OCI-LY3 (cell line): ENCODE measurements around the gene DPF3.

Experiments used
- H2AFZ ChIP-seq: fragments of 200-600, 300-600 bp; shearing (Covaris generic); 2 replicates; pipeline ENCODE4 v1.6.0; 2014; ENCODE audit warnings: antibody characterized with exemption, low read depth, low read length
- H3K27ac ChIP-seq: fragments of 200-600, 300-600 bp; sonication (generic); 2 replicates; pipeline ENCODE4 v1.5.1; 2014; ENCODE audit warnings: mild to moderate bottlenecking, low read length, moderate library complexity, mixed read lengths
- H3K27me3 ChIP-seq: fragments of 200-600, 300-600 bp; sonication (generic); 2 replicates; pipeline ENCODE4 v1.6.1; 2014; ENCODE audit warnings: low read depth, low read length, mixed read lengths
- H3K36me3 ChIP-seq: fragments of 200-600, 300-600 bp; sonication (generic); replicated peaks from 2 replicates; pipeline ENCODE3; 2014; ENCODE audit warnings: low read depth, low read length, mixed read lengths
- H3K4me1 ChIP-seq: fragments of 300-600, 200-600 bp; sonication (generic); 2 replicates; pipeline ENCODE4 v1.6.1; 2014; ENCODE audit warnings: low read length, mixed read lengths
- H3K4me2 ChIP-seq: fragments of 200-600, 300-600 bp; sonication (generic); 2 replicates; pipeline ENCODE4 v1.6.1; 2014; ENCODE audit warnings: low read length, mixed read lengths
- H3K4me3 ChIP-seq: fragments of 300-600, 200-600 bp; sonication (generic); 2 replicates; pipeline ENCODE4 v1.5.1; 2014; ENCODE audit warnings: antibody characterized with exemption, mild to moderate bottlenecking, low read length, moderate library complexity
- H3K79me2 ChIP-seq: fragments of 300-600, 200-600 bp; shearing (Covaris generic); 2 replicates; pipeline ENCODE4 v1.6.1; 2014; ENCODE audit warnings: mild to moderate bottlenecking, low read length, mixed read lengths
- H3K9ac ChIP-seq: fragments of 300-600, 200-600 bp; shearing (Covaris generic); 2 replicates; pipeline ENCODE4 v1.6.0; 2014; ENCODE audit warnings: mild to moderate bottlenecking, low read length, moderate library complexity
- H3K9me3 ChIP-seq: fragments of 200-600, 300-600 bp; shearing (Covaris generic); 2 replicates; pipeline ENCODE4 v1.6.1; 2014; ENCODE audit warnings: low read length, mixed read lengths; ENCODE audit not compliant: insufficient read depth
- H4K20me1 ChIP-seq: fragments of 200-600, 300-600 bp; sonication (generic); 2 replicates; pipeline ENCODE4 v1.6.1; 2016; ENCODE audit warnings: low read length, mixed read lengths; ENCODE audit not compliant: insufficient read depth
- CTCF ChIP-seq: fragments of 200-600, 300-600 bp; sonication (generic); IDR thresholded peaks from 2 replicates; pipeline ENCODE4 v1.5.1; 2014; ENCODE audit warnings: antibody characterized with exemption, low read length, low read depth
- EZH2phosphoT487 ChIP-seq: fragments of 200-600 bp; shearing (Covaris generic); IDR thresholded peaks from 2 replicates; pipeline ENCODE4 v1.6.1; 2018; ENCODE audit warnings: antibody characterized with exemption, mixed run types, low read depth

DPF3 gene

GRCh38 chr14:72802588-72802946 is 91.3 kb downstream of the DPF3 start:
- no peak overlapping the region for H3K4me2 ChIP-seq
- H3K36me3 ChIP-seq = peaks cover 6% of the 10 kb centered on the region
- no peaks in the 10 kb centered on the region for H3K4me1 ChIP-seq
- TF ChIP-seq EZH2phosphoT487 = no peak
- TF ChIP-seq CTCF = no peak
- no peaks in the 10 kb centered on the region for H3K27me3 ChIP-seq
- H3K27ac ChIP-seq = no peak overlapping the region
- H3K9ac ChIP-seq = no peak overlapping the region
- peaks cover 7% of the 10 kb centered on the region; the same call in 1 of the 2 replicates for H3K79me2 ChIP-seq
- no peak overlapping the region for H3K4me3 ChIP-seq
- H2AFZ ChIP-seq = no peak overlapping the region
- H3K9me3 ChIP-seq = no peaks in the 10 kb centered on the region
- H4K20me1 ChIP-seq = no peaks in the 10 kb centered on the region

GRCh38 chr14:72801836-72802587 is 91.9 kb downstream of the DPF3 start:
- Histone ChIP-seq H4K20me1 (no peaks in the 10 kb centered on the region), H3K79me2 (peaks cover 7% of the 10 kb centered on the region; the same call in 1 of the 2 replicates), H2AFZ (no peak overlapping the region), H3K9me3 (no peaks in the 10 kb centered on the region), H3K27me3 (no peaks in the 10 kb centered on the region), H3K9ac (no peak overlapping the region), H3K4me1 (no peaks in the 10 kb centered on the region), H3K27ac (no peak overlapping the region), H3K36me3 (peaks cover 6% of the 10 kb centered on the region), H3K4me2 (no peak overlapping the region), H3K4me3 (no peak overlapping the region)
- TF ChIP-seq EZH2phosphoT487 (no peak), CTCF (no peak)

- no peaks in the 10 kb centered on the region for H4K20me1 ChIP-seq
- no peak overlapping the region for H3K4me2 ChIP-seq
- no peaks in the 10 kb centered on the region for H3K4me1 ChIP-seq
- peaks cover 3% of the 10 kb centered on the region; the same call in 1 of the 2 replicates for H3K79me2 ChIP-seq
- H3K9me3 ChIP-seq = no peaks in the 10 kb centered on the region
- peaks cover 6% of the 10 kb centered on the region for H3K36me3 ChIP-seq
- H3K27me3 ChIP-seq = no peaks in the 10 kb centered on the region
- no peak overlapping the region for H2AFZ ChIP-seq
- no peak overlapping the region for H3K27ac ChIP-seq
- H3K9ac ChIP-seq = no peak overlapping the region
- no peak overlapping the region for H3K4me3 ChIP-seq
- TF ChIP-seq CTCF (no peak), EZH2phosphoT487 (no peak)
Measured at GRCh38 chr14:72801381-72801812, 92.5 kb downstream of the DPF3 start.

- H3K4me1 ChIP-seq = no peaks in the 10 kb centered on the region
- no peaks in the 10 kb centered on the region for H3K9me3 ChIP-seq
- no peaks in the 10 kb centered on the region for H4K20me1 ChIP-seq
- peaks cover 3% of the 10 kb centered on the region; the same call in 1 of the 2 replicates for H3K79me2 ChIP-seq
- H3K27ac ChIP-seq = no peak overlapping the region
- H3K36me3 ChIP-seq = peaks cover 6% of the 10 kb centered on the region
- no peak overlapping the region for H3K9ac ChIP-seq
- no peak overlapping the region for H2AFZ ChIP-seq
- no peaks in the 10 kb centered on the region for H3K27me3 ChIP-seq
- no peak for TF ChIP-seq CTCF
- no peak for TF ChIP-seq EZH2phosphoT487
- H3K4me2 ChIP-seq = no peak overlapping the region
- no peak overlapping the region for H3K4me3 ChIP-seq
Measured at GRCh38 chr14:72800848-72801370, 93.0 kb downstream of the DPF3 start.
